WTC11 (cell line): ENCODE results near the gene COL19A1. TPM values are rescaled to one million over a fixed set of nuclear protein-coding genes. Genes with fewer than 3 reads are reported as not detected.

Experiments
- ATAC-seq: fragments of 200-7000 bp; cut with Tn5 transposase; 2 replicates; pipeline ENCODE4 v1.10.0; 2021; ENCODE audit warnings: mild to moderate bottlenecking, moderate library complexity
- CTCF ChIA-PET: fragments of 300-600 bp; sonication (Branson Sonifier 250); formaldehyde crosslinking; loops from one replicate; lab custom pipeline; 2021; ENCODE audit warnings: antibody characterized with exemption; lab: Charles Lee
- POLR2A ChIA-PET: fragments of 350-600 bp; sonication (Branson Sonifier 250); formaldehyde crosslinking; loops from one replicate; lab custom pipeline; 2021; ENCODE audit warnings: antibody characterized with exemption; lab: Charles Lee
- DNase-seq: peaks from one replicate; pipeline ENCODE4 v3.0.0; 2021; ENCODE audit warnings: low spot score
- H3K27ac Mint-ChIP-seq: 2 replicates; pipeline ENCODE4 v1.8.0; 2021; ENCODE audit warnings: mixed read lengths
- H3K27me3 Mint-ChIP-seq: 2 replicates; pipeline ENCODE4 v1.8.0; 2021; ENCODE audit warnings: low read depth, mild to moderate bottlenecking, moderate library complexity, mixed read lengths
- H3K36me3 Mint-ChIP-seq: 2 replicates; pipeline ENCODE4 v1.8.0; 2021; ENCODE audit warnings: mixed read lengths
- H3K4me1 Mint-ChIP-seq: 2 replicates; pipeline ENCODE4 v1.8.0; 2022; ENCODE audit warnings: mixed read lengths
- H3K4me3 Mint-ChIP-seq: 2 replicates; pipeline ENCODE4 v1.8.0; 2021; ENCODE audit warnings: mild to moderate bottlenecking, moderate library complexity, mixed read lengths
- H3K9me3 Mint-ChIP-seq: 2 replicates; pipeline ENCODE4 v1.8.0; 2021; ENCODE audit warnings: mixed read lengths
- ELF4 ChIP-seq: sonication (generic); formaldehyde crosslinking; IDR thresholded peaks from 2 replicates; pipeline ENCODE4 v1.8.1; 2022; ENCODE audit warnings: low read depth, mild to moderate bottlenecking, moderate library complexity, missing genetic modification reagents
- FOXJ3 ChIP-seq: sonication (generic); formaldehyde crosslinking; IDR thresholded peaks from 2 replicates; pipeline ENCODE4 v1.9.0; 2021; ENCODE audit warnings: missing genetic modification reagents, mild to moderate bottlenecking, borderline replicate concordance
- GRHL2 ChIP-seq: fragments of 250-450 bp; sonication (Bioruptor Pico); IDR thresholded peaks from 2 replicates; pipeline ENCODE4 v1.8.0; 2022; ENCODE audit warnings: mild to moderate bottlenecking, moderate library complexity; ENCODE audit not compliant: insufficient replicate concordance, severe bottlenecking
- KAT7 ChIP-seq: sonication (generic); formaldehyde crosslinking; IDR thresholded peaks from 2 replicates; pipeline ENCODE4 v1.8.1; 2023; ENCODE audit warnings: missing genetic modification reagents, mild to moderate bottlenecking, borderline replicate concordance
- NFYB ChIP-seq: sonication (generic); formaldehyde crosslinking; conservative IDR thresholded peaks from 2 replicates; pipeline ENCODE4 v1.8.0; 2022; ENCODE audit warnings: low read depth, missing genetic modification reagents
- NR3C1 ChIP-seq: sonication (generic); formaldehyde crosslinking; conservative IDR thresholded peaks from 2 replicates; pipeline ENCODE4 v1.8.1; 2023; ENCODE audit warnings: low read depth, mild to moderate bottlenecking, missing genetic modification reagents
- TCF7 ChIP-seq: sonication (generic); formaldehyde crosslinking; IDR thresholded peaks from 2 replicates; pipeline ENCODE4 v1.8.0; 2022; ENCODE audit warnings: mild to moderate bottlenecking, low read depth, missing genetic modification reagents, moderate library complexity
- TP53 ChIP-seq: sonication (generic); formaldehyde crosslinking; IDR thresholded peaks from 2 replicates; pipeline ENCODE4 v1.8.1; 2023; ENCODE audit warnings: mild to moderate bottlenecking, missing genetic modification reagents
- ZNF232 ChIP-seq: sonication (generic); formaldehyde crosslinking; IDR thresholded peaks from 2 replicates; pipeline ENCODE4 v1.8.0; 2022; ENCODE audit warnings: mild to moderate bottlenecking, missing genetic modification reagents
- ZNF423 ChIP-seq: fragments of 250-450 bp; sonication (Bioruptor Pico); IDR thresholded peaks from 2 replicates; pipeline ENCODE4 v2.1.2; 2022; ENCODE audit warnings: mild to moderate bottlenecking, moderate library complexity
- total RNA-seq: library from RNA; stranded (reverse); gene quantifications from 3 replicates; pipeline ENCODE4 v1.2.3, GENCODE V29; 2021
- TF ChIP-seq, protein P1 (sequence below): sonication (generic); formaldehyde crosslinking; IDR thresholded peaks from 2 replicates; pipeline ENCODE4 v1.8.0; 2022; ENCODE audit warnings: mild to moderate bottlenecking, missing genetic modification reagents
- TF ChIP-seq, protein P2 (sequence below): sonication (generic); formaldehyde crosslinking; IDR thresholded peaks from 2 replicates; pipeline ENCODE4 v1.8.1; 2023; ENCODE audit warnings: mild to moderate bottlenecking, missing genetic modification reagents
- TF ChIP-seq, protein P3 (sequence below): sonication (generic); formaldehyde crosslinking; IDR thresholded peaks from 2 replicates; pipeline ENCODE4 v1.8.1; 2022; ENCODE audit warnings: mild to moderate bottlenecking, moderate library complexity, missing genetic modification reagents
- TF ChIP-seq, protein P4 (sequence below): sonication (generic); formaldehyde crosslinking; IDR thresholded peaks from 2 replicates; pipeline ENCODE4 v1.8.1; 2023; ENCODE audit warnings: mild to moderate bottlenecking, missing genetic modification reagents
- TF ChIP-seq, protein P5 (sequence below): sonication (generic); formaldehyde crosslinking; IDR thresholded peaks from 2 replicates; pipeline ENCODE4 v1.8.1; 2023; ENCODE audit warnings: mild to moderate bottlenecking, moderate library complexity, missing genetic modification reagents
- TF ChIP-seq, protein P6 (sequence below): fragments of 250-450 bp; sonication (Bioruptor Pico); IDR thresholded peaks from 2 replicates; pipeline ENCODE4 v1.9.0; 2021; ENCODE audit warnings: mild to moderate bottlenecking, borderline replicate concordance
- TF ChIP-seq, protein P7 (sequence below): sonication (generic); formaldehyde crosslinking; IDR thresholded peaks from 2 replicates; pipeline ENCODE4 v1.8.1; 2022; ENCODE audit warnings: missing genetic modification reagents, borderline replicate concordance

The COL19A1 gene
- total RNA-seq, 1 experiment from 2014 or later = not detected

DNA sequence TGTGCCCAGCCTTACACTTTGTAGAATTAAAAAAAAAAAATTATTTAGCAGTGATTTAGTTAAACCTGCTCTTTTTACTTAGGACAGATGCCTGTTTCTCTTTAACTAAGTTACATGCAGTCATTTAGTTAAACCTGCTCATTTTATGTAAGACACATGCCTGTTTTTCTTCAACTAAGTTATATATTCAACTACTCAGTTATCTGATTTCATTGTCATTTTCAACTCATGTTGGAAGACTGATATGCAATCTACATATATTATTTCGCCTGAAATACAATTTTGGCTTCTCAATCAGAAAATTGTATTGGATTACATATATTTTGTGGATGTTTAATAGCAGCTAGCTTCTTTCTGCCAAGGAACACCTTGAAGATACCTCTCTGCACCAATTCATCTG, 171.1 kb downstream of the COL19A1 start (continued):
- no peak for TF ChIP-seq NR3C1

DNA sequence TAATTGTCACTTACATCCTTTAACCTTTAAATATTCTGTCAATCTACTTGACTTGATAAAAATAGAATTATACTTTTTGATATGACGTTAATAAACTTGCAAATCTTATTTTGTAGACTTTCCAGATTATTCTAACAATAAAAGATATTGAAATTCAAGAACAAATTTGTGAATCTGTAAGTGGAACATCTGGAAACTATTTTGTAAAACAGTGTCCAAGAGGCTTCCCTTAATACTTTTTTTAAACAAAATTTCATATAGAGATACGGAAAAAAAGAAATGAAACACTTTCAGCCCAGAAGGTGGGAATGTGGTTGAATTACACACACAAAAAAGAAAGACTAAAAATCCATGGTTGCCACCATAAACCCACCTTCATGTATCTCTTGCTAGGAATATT, 174.4 kb downstream of the COL19A1 start:
- peaks cover 10% of the 10 kb centered on the region; the same call in 1 of the 2 replicates for H3K9me3 Mint-ChIP-seq
- no peak for DNase-seq
- H3K27ac Mint-ChIP-seq = no peak overlapping the region
- TF ChIP-seq, protein P1, sequence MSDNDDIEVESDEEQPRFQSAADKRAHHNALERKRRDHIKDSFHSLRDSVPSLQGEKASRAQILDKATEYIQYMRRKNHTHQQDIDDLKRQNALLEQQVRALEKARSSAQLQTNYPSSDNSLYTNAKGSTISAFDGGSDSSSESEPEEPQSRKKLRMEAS (CRISPR knock-in tag) = no peak
- TF ChIP-seq FOXJ3 (CRISPR knock-in tag) = no peak
- TF ChIP-seq, protein P2, sequence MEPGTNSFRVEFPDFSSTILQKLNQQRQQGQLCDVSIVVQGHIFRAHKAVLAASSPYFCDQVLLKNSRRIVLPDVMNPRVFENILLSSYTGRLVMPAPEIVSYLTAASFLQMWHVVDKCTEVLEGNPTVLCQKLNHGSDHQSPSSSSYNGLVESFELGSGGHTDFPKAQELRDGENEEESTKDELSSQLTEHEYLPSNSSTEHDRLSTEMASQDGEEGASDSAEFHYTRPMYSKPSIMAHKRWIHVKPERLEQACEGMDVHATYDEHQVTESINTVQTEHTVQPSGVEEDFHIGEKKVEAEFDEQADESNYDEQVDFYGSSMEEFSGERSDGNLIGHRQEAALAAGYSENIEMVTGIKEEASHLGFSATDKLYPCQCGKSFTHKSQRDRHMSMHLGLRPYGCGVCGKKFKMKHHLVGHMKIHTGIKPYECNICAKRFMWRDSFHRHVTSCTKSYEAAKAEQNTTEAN = no peak
- no peaks in the 10 kb centered on the region for H3K4me1 Mint-ChIP-seq
- ChIA-PET CTCF (no interaction called here), POLR2A (no interaction called here)
- H3K27me3 Mint-ChIP-seq = no peaks in the 10 kb centered on the region
- no peaks in the 10 kb centered on the region for H3K36me3 Mint-ChIP-seq
- ATAC-seq = no peak
- H3K4me3 Mint-ChIP-seq = no peak overlapping the region

DNA sequence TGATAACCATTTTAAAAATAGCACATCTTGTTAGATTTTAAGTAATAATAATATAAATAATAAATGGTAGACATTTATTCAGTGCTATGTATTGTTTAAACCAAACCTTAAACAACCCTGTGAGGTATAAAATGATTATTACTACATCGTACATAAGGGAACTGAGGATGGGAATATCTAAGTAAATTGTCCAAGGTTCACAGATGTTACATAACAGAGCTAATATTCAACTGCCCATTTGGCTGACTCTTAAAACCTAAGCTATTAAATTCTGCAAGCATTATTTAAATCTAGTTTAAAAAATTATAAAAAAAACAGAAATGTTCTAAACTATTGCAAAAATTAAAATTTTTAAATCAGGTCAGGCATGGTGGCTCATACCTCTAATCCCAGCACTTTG, 175.1 kb downstream of the COL19A1 start:
- Mint-ChIP-seq H3K4me1 (no peaks in the 10 kb centered on the region), H3K27ac (no peak overlapping the region), H3K27me3 (no peaks in the 10 kb centered on the region), H3K9me3 (peaks cover 10% of the 10 kb centered on the region; the same call in 1 of the 2 replicates), H3K36me3 (no peaks in the 10 kb centered on the region)
- no peak for DNase-seq
- CTCF ChIA-PET = no interaction called here
- TF ChIP-seq, protein P3, sequence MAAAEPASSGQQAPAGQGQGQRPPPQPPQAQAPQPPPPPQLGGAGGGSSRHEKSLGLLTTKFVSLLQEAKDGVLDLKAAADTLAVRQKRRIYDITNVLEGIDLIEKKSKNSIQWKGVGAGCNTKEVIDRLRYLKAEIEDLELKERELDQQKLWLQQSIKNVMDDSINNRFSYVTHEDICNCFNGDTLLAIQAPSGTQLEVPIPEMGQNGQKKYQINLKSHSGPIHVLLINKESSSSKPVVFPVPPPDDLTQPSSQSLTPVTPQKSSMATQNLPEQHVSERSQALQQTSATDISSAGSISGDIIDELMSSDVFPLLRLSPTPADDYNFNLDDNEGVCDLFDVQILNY = no peak
- TF ChIP-seq NFYB (CRISPR knock-in tag) (no peak), TP53 (CRISPR knock-in tag) (no peak), KAT7 (CRISPR knock-in tag) (no peak), TCF7 (CRISPR knock-in tag) (no peak), ZNF232 (CRISPR knock-in tag) (no peak)
- TF ChIP-seq, protein P4, sequence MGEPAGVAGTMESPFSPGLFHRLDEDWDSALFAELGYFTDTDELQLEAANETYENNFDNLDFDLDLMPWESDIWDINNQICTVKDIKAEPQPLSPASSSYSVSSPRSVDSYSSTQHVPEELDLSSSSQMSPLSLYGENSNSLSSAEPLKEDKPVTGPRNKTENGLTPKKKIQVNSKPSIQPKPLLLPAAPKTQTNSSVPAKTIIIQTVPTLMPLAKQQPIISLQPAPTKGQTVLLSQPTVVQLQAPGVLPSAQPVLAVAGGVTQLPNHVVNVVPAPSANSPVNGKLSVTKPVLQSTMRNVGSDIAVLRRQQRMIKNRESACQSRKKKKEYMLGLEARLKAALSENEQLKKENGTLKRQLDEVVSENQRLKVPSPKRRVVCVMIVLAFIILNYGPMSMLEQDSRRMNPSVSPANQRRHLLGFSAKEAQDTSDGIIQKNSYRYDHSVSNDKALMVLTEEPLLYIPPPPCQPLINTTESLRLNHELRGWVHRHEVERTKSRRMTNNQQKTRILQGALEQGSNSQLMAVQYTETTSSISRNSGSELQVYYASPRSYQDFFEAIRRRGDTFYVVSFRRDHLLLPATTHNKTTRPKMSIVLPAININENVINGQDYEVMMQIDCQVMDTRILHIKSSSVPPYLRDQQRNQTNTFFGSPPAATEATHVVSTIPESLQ = no peak
- TF ChIP-seq, protein P5, sequence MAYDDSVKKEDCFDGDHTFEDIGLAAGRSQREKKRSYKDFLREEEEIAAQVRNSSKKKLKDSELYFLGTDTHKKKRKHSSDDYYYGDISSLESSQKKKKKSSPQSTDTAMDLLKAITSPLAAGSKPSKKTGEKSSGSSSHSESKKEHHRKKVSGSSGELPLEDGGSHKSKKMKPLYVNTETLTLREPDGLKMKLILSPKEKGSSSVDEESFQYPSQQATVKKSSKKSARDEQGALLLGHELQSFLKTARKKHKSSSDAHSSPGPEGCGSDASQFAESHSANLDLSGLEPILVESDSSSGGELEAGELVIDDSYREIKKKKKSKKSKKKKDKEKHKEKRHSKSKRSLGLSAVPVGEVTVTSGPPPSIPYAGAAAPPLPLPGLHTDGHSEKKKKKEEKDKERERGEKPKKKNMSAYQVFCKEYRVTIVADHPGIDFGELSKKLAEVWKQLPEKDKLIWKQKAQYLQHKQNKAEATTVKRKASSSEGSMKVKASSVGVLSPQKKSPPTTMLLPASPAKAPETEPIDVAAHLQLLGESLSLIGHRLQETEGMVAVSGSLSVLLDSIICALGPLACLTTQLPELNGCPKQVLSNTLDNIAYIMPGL (CRISPR knock-in tag) = no peak
- TF ChIP-seq, all 79 proteins: peak for 0
- H3K4me3 Mint-ChIP-seq = no peak overlapping the region
- ATAC-seq = no peak
- POLR2A ChIA-PET = no interaction called here

DNA sequence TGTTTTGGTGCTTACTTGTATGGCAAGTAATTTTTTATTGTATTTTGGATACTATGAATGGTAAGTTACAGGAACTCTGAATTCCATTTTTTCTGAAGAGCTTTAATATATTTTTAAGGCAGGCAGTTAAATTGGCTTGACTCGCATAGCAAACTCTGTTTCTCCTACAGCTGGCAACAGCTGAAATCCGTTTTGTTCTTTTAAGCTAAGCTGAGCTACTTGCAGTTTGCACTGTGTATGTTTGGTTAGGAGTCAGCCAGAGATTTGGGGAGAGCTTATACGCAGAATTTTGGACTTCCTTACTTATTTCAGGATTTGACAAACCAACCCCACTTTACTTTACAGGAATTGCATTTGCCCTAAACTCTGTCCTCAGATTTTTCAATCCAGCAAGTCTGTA, 179.1 kb downstream of the COL19A1 start:
- no peak for ATAC-seq
- H3K4me3 Mint-ChIP-seq = no peak overlapping the region
- TF ChIP-seq, protein P6, sequence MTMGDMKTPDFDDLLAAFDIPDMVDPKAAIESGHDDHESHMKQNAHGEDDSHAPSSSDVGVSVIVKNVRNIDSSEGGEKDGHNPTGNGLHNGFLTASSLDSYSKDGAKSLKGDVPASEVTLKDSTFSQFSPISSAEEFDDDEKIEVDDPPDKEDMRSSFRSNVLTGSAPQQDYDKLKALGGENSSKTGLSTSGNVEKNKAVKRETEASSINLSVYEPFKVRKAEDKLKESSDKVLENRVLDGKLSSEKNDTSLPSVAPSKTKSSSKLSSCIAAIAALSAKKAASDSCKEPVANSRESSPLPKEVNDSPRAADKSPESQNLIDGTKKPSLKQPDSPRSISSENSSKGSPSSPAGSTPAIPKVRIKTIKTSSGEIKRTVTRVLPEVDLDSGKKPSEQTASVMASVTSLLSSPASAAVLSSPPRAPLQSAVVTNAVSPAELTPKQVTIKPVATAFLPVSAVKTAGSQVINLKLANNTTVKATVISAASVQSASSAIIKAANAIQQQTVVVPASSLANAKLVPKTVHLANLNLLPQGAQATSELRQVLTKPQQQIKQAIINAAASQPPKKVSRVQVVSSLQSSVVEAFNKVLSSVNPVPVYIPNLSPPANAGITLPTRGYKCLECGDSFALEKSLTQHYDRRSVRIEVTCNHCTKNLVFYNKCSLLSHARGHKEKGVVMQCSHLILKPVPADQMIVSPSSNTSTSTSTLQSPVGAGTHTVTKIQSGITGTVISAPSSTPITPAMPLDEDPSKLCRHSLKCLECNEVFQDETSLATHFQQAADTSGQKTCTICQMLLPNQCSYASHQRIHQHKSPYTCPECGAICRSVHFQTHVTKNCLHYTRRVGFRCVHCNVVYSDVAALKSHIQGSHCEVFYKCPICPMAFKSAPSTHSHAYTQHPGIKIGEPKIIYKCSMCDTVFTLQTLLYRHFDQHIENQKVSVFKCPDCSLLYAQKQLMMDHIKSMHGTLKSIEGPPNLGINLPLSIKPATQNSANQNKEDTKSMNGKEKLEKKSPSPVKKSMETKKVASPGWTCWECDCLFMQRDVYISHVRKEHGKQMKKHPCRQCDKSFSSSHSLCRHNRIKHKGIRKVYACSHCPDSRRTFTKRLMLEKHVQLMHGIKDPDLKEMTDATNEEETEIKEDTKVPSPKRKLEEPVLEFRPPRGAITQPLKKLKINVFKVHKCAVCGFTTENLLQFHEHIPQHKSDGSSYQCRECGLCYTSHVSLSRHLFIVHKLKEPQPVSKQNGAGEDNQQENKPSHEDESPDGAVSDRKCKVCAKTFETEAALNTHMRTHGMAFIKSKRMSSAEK = no peak
- TF ChIP-seq, protein P7, sequence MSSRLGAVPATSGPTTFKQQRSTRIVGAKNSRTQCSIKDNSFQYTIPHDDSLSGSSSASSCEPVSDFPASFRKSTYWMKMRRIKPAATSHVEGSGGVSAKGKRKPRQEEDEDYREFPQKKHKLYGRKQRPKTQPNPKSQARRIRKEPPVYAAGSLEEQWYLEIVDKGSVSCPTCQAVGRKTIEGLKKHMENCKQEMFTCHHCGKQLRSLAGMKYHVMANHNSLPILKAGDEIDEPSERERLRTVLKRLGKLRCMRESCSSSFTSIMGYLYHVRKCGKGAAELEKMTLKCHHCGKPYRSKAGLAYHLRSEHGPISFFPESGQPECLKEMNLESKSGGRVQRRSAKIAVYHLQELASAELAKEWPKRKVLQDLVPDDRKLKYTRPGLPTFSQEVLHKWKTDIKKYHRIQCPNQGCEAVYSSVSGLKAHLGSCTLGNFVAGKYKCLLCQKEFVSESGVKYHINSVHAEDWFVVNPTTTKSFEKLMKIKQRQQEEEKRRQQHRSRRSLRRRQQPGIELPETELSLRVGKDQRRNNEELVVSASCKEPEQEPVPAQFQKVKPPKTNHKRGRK (CRISPR knock-in tag) = no peak
- no peak for TF ChIP-seq ELF4
- no peak for TF ChIP-seq ZNF423 (CRISPR knock-in tag)
- TF ChIP-seq GRHL2 (CRISPR knock-in tag) = no peak

More for the DNA sequence above, 179.1 kb downstream of the COL19A1 start:
- CTCF ChIA-PET = interaction anchor here (0.7 kb wide), 1 partner anchor 217 kb away, joined by 3 read pairs; no protein-coding TSS in a partner anchor
- POLR2A ChIA-PET = no interaction called here
- H3K4me1 Mint-ChIP-seq = no peaks in the 10 kb centered on the region
- H3K27ac Mint-ChIP-seq = no peak overlapping the region
- H3K27me3 Mint-ChIP-seq = no peaks in the 10 kb centered on the region
- DNase-seq = no peak
- H3K9me3 Mint-ChIP-seq = peaks cover 10% of the 10 kb centered on the region; the same call in 1 of the 2 replicates
- H3K36me3 Mint-ChIP-seq = no peaks in the 10 kb centered on the region
